Measurements from ENCODE around the gene DGKH. TPM values are rescaled to one million over a fixed set of nuclear protein-coding genes. Genes with fewer than 3 reads are reported as not detected.

DGKH gene
- total RNA-seq, 4 donors from 2014 or later, result 15.0 to 20.8 (median 17.1) TPM

DNA sequence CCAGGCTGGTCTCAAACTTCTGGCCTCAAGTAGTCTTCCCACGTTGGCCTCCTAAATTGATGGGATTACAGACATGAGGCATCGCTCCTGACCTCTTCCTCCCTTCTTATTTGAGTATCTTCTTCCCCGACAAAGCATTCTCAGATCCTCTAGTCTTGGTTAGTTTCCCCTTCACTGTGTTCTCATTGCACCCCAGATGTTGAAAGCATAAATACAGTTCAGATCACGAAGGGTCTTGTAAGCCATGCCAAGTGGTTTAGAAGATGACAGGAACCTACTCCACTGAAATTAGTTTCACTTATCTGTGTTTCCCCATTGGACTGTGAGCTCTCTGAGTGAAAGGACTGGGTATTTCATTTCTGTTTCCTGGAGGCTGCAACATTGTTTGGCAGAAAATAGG, 100.7 kb downstream of the DGKH start:
- no peaks in the 10 kb centered on the region for H3K4me1 ChIP-seq
- no peaks in the 10 kb centered on the region for H3K36me3 ChIP-seq
- no peak overlapping the region for H3K27ac ChIP-seq (replicated peaks in 1 of 4)
- WGBS, result 92% methylated on average over 4 of the region's 4 CpGs
- TF ChIP-seq, protein P1, sequence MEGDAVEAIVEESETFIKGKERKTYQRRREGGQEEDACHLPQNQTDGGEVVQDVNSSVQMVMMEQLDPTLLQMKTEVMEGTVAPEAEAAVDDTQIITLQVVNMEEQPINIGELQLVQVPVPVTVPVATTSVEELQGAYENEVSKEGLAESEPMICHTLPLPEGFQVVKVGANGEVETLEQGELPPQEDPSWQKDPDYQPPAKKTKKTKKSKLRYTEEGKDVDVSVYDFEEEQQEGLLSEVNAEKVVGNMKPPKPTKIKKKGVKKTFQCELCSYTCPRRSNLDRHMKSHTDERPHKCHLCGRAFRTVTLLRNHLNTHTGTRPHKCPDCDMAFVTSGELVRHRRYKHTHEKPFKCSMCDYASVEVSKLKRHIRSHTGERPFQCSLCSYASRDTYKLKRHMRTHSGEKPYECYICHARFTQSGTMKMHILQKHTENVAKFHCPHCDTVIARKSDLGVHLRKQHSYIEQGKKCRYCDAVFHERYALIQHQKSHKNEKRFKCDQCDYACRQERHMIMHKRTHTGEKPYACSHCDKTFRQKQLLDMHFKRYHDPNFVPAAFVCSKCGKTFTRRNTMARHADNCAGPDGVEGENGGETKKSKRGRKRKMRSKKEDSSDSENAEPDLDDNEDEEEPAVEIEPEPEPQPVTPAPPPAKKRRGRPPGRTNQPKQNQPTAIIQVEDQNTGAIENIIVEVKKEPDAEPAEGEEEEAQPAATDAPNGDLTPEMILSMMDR (IDR thresholded peaks at IDR 0.05), result no peak
- TF ChIP-seq POLR2AphosphoS5 (IDR thresholded peaks at IDR 0.05) (no peak), POLR2A (IDR thresholded peaks at IDR 0.05; ENCODE audit: low read depth) (no peak), EP300 (IDR thresholded peaks at IDR 0.05) (no peak)
- H3K9me3 ChIP-seq, result no peaks in the 10 kb centered on the region
- H3K27me3 ChIP-seq, result no peaks in the 10 kb centered on the region
- DNase-seq (ENCODE audit: extremely low spot score), result no peak
- H3K4me3 ChIP-seq, result no peak overlapping the region
- intact Hi-C loops (cut with DNase I), result no loop called here

DNA sequence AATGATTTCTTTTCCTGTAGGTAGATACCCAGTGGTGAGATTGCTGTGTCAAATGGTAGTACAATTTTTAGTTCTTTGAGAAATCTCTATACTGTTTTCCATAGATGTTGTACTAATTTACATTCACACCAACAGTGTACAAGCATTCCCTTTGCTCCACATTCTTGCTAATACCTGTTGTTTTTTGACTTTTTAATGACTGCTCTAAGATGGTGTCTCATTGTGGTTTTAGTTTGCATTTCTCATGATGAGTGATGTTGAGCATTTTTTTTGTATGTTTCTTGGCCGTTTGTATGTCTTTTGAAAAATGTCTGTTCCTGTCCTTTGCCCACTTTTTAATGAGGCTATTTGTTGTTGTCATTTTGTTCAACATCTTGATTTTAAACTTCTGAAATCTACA, 103.3 kb downstream of the DGKH start:
- Histone ChIP-seq H3K36me3 (peaks cover 7 to 17% (median 13%) of the 10 kb centered on the region in 4 donors), H3K9me3 (no peaks in the 10 kb centered on the region), H3K27me3 (no peaks in the 10 kb centered on the region), H3K4me3 (no peak overlapping the region), H3K27ac (replicated peaks in 1 of 4) (no peak overlapping the region), H3K4me1 (no peaks in the 10 kb centered on the region)
- no peak for DNase-seq (ENCODE audit: extremely low spot score)
- TF ChIP-seq POLR2A (IDR thresholded peaks at IDR 0.05; ENCODE audit: low read depth) (no peak), POLR2AphosphoS5 (IDR thresholded peaks at IDR 0.05) (no peak), EP300 (IDR thresholded peaks at IDR 0.05) (no peak)
- TF ChIP-seq, protein P1 (IDR thresholded peaks at IDR 0.05), result no peak
- intact Hi-C loops (cut with DNase I), result no loop called here
- 77% methylated on average over 1 of the region's 1 CpG for whole genome bisulfite sequencing

DNA sequence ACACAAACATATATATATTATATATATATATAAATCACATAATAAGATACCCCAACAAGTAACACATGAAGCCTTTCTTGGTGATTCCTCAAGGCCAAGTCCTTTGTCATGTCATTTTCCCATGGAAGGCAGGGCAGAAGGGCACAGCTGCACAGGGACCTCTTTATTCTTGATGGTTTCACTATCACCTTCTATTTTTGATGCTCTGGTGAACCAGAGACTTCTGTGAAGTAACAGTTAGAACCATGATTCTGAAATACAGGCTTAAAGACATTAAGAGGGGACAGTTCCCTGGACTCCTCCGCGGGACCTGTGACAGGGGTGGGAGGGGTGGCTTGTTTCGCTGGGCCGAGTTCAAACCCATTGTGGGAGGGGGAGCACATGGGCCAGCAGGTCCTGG, 104.0 kb downstream of the DGKH start:
- Histone ChIP-seq H3K4me3 (no peak overlapping the region), H3K4me1 (no peaks in the 10 kb centered on the region), H3K27ac (replicated peaks in 1 of 4) (no peak overlapping the region), H3K36me3 (peaks cover 7 to 21% (median 18%) of the 10 kb centered on the region in 4 donors), H3K9me3 (no peaks in the 10 kb centered on the region), H3K27me3 (no peaks in the 10 kb centered on the region)
- DNase-seq (ENCODE audit: extremely low spot score), result no peak
- WGBS, result 84% methylated on average over 4 of the region's 4 CpGs
- intact Hi-C loops (cut with DNase I), result no loop called here
- TF ChIP-seq, protein P1 (IDR thresholded peaks at IDR 0.05), result no peak
- TF ChIP-seq EP300 (IDR thresholded peaks at IDR 0.05) (no peak), POLR2AphosphoS5 (IDR thresholded peaks at IDR 0.05) (no peak), POLR2A (IDR thresholded peaks at IDR 0.05; ENCODE audit: low read depth) (no peak)

DNA sequence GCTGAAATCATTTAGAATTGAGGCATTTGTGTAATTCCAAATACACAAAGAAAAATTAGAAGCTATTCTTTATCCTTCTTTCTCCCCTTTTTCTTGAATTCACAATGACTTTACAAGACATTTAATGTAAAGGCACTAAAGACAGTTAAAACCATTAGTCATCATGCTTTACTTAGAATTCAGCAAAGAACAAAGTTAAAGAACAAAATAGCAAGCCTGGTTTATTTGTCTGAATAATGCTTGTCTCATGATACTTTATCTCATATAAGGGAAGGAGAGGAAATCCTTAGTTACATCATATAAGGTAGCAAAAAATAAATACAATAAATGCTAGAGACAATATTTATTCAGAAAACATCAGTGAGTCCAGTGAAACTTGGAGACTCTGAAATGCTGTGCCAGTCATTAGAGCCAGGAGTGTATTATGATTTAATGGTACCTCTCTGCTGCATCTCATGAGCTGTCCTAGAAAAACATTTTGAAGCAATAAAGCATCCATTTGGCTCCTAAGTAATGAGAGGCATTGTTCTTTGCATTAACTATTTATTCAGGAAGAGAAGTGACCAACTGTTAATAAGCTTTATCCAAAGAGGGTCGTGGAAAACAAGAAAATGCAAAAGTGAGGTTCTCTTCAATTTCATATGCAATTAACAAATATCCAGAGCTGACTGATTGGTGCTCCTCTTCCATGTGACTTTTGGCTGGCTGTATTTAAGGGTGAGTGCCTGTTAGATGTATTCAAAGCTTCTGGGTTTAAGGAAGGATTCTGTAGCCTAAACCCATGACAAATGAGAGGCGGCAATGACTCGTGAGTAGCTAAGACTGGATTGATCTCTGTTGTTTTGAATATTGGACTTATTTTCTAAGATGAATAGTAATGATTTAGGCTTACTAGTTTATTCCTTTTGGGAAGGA, 105.0 kb downstream of the DGKH start:
- H3K4me1 ChIP-seq, result no peaks in the 10 kb centered on the region
- TF ChIP-seq POLR2AphosphoS5 (IDR thresholded peaks at IDR 0.05), result no peak
- TF ChIP-seq, protein P1 (IDR thresholded peaks at IDR 0.05), result no peak
- TF ChIP-seq POLR2A (IDR thresholded peaks at IDR 0.05; ENCODE audit: low read depth), result no peak
- TF ChIP-seq EP300 (IDR thresholded peaks at IDR 0.05), result no peak
- H3K27ac ChIP-seq (replicated peaks in 1 of 4), result no peak overlapping the region
- intact Hi-C loops (cut with DNase I), result no loop called here
- DNase-seq (ENCODE audit: extremely low spot score), result no peak
- H3K9me3 ChIP-seq, result no peaks in the 10 kb centered on the region
- no peak overlapping the region for H3K4me3 ChIP-seq
- 95% methylated on average over 3 of the region's 3 CpGs for WGBS
- H3K27me3 ChIP-seq, result no peaks in the 10 kb centered on the region
- H3K36me3 ChIP-seq, result peaks cover 8 to 30% (median 24%) of the 10 kb centered on the region in 4 donors

All from esophagus muscularis mucosa (tissue), 4 donors.